T-helper 2 cell treated with Interferon-gamma antibody and Interleukin-4, amounts not matched to agents 100 ng/mL and 5 ng/mL, for 36 hours (primary cell): ENCODE data around the gene PRG3. TPM values are rescaled to one million over a fixed set of nuclear protein-coding genes. Genes with fewer than 3 reads are reported as not detected.

Experiments
- intact Hi-C: fragments of 100-400 bp; cut with micrococcal nuclease; formaldehyde crosslinking; loops from one replicate; pipeline ENCODE4 v1.15.1; 2023
- total RNA-seq: library from RNA; stranded (reverse); gene quantifications from 2 replicates; pipeline ENCODE4 v1.2.3, GENCODE V29; 2022

The PRG3 gene, protein sequence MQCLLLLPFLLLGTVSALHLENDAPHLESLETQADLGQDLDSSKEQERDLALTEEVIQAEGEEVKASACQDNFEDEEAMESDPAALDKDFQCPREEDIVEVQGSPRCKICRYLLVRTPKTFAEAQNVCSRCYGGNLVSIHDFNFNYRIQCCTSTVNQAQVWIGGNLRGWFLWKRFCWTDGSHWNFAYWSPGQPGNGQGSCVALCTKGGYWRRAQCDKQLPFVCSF
- total RNA-seq: not detected in 2 replicates

GRCh38 chr11:57380975-57381374 lies at the start of gene PRG3:
PRG3 (minus strand) TSS chr11:57381150; CDS start chr11:57380708, 442 bp downstream.
- intact Hi-C loops: no loop called here

DNA sequence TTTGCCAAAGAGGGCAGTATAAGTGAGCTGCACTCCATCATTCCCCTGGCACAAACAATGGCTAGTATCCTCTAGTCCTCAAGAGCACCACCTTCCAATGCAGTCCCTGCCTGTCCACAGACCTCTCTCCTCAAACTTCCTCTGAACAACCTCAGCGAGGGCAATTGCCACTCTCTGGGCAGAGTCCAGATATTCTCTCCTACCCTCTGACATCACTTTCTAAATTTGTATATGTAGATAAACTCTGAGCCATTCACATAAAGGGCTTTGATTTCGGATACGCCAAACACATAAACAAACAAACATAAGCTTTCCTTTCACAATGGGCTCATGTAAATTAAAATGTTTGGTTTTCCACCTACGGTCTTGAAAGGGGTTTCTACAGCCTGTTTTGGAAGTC lies 49.0 kb upstream of the PRG3 start:
- intact Hi-C loops: loop anchor here (5.0 kb wide), 1 partner anchor 1147 kb away; the partner anchor contains the start of genes LPXN and ZFP91

- intact Hi-C loops: loop anchor here (5.0 kb wide), 1 partner anchor 1149 kb away; the partner anchor contains the start of genes LPXN and ZFP91
Measured at GRCh38 chr11:57428643-57429042, 47.7 kb upstream of the PRG3 start.

DNA sequence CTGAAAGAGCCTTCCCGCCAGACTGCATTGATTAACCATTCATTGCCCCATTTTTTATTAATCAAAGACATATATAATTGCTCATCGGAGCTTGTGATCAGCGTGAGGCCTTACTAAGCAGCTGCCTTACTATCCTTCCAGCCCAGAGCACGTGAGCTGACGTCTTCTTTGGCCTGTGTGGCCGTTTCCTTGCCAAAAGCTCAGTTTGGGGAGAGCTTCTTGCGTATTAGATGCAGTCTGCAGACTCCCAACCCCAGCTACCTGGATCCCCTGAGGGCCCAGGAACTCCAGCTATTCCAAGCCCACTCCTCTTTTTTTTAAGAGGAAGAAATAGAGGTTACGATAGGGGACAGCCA lies 46.8 kb upstream of the PRG3 start:
- intact Hi-C loops: loop anchor here (1.0 to 5.0 kb wide), 3 partner anchors 32 to 1150 kb away; partner anchors contain the start of genes LPXN, TIMM10 and ZFP91

DNA sequence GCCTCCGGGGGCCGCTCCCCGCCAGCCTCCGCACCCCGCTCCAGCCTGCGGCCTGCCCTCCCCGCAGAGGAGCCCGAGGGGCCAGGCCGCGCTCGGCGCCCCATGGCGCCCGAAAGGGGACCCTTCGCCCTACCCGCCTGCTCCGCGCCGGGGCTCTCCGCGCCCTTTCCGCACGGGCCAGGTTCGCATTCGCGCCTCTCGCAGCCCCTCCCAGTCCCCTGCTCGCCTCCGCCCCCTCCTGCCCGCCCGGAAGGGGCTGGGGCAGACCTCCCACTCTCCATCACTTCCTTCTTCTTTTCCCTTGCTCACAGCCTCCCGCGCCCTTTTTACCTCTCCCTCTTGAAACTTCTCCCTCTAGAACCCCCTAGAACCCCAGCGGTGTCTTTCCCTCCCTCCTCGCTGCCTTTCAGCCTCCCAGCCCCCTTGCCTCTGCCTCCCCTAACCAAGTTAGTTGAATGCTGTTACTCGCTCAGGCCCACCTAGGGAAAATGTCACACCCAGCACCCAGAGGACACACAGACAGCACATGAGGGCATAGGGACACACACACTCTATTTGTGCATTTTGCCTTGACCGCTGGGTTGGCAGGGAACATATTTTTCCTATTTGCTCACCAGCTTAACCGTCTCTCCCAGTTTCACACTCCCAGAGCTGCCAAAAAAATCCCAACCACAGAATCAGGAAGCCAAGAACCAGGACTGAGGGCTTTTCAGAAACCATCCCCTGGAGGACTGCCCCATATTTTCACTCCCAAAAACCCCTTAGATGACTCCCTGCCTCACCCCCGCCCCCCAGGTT lies 46.2 kb upstream of the PRG3 start, which contains the start of gene SLC43A3:
SLC43A3 (minus strand) TSS at position 193 of the 798 bp plus-strand sequence. CDS start 949 bp downstream, outside the sequence.
- intact Hi-C loops: loop anchor here (1.0 to 5.0 kb wide), 4 partner anchors 32 to 1150 kb away; partner anchors contain the start of genes LPXN, MED19, TIMM10 and TMX2

DNA sequence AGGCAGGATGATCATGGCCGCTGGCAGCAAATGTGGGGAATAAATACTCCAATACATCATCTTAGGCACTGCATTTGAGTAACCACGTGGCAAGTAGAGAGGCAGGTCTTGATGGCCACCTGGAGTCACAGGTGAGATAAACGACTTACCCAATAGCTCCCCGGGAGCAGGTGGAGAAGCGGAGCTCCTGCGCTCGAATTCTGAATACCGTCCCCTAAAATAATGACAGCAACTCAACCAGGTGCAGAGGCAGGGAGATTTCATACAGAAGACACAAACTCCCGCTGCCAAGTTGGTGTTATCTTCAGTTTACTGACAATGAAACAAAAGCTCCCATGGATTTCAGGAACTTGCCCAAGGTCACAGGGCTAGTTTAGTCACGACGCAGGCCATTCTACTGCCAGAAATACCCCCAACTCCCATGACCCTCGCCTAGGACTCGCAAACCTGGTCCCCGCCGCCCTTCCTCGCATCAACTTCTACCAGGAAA lies 45.5 kb upstream of the PRG3 start:
- intact Hi-C loops: loop anchor here (1.0 to 5.0 kb wide), 2 partner anchors 286 to 1151 kb away; partner anchors contain the start of genes LPXN, MED19, TMX2 and ZFP91

GRCh38 chr11:57425565-57426438 lies 44.9 kb upstream of the PRG3 start:
- intact Hi-C loops: loop anchor here (1.0 to 5.0 kb wide), 5 partner anchors 91 to 1151 kb away; partner anchors contain the start of genes LPXN, MED19, SSRP1 and TMX2

GRCh38 chr11:57424792-57425564 lies 44.0 kb upstream of the PRG3 start:
- intact Hi-C loops: loop anchor here (1.0 to 5.0 kb wide), 4 partner anchors 90 to 1152 kb away; partner anchors contain the start of genes LPXN, SSRP1, UBE2L6 and ZFP91

DNA sequence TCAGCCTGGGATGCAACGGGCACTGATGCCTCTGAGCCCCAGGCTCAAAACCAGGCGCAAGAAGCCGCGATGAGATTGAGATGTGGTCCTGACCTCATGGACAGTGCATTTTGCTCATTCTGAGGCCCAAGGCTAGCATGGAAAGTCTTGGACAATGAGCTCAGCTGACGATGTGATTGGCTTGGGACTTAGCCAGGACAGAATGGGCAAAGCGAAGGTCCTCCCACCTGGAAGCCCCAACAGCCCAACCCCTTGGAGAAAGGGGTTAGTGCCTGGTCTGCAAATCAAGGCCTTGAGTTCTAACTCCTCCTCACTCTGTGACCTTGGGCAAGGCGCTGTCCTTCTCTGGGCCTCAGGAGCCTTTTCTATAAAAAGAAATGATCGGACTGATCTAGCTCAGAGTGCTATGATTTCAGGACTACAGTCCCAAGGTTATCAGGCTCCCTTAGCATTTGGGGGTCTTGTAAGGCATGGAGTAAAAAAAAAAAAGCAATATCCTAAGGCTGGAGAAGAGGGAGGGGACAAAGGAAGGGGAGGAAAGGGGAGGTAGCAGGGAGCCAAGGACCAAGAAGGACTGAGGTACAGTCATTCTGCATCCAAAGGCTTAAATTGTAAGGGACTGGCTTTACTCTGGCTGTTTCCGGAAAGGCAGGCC lies 43.3 kb upstream of the PRG3 start:
- intact Hi-C loops: loop anchor here (2.0 kb wide), 2 partner anchors 89 to 143 kb away; partner anchors contain the start of genes SSRP1 and UBE2L6

DNA sequence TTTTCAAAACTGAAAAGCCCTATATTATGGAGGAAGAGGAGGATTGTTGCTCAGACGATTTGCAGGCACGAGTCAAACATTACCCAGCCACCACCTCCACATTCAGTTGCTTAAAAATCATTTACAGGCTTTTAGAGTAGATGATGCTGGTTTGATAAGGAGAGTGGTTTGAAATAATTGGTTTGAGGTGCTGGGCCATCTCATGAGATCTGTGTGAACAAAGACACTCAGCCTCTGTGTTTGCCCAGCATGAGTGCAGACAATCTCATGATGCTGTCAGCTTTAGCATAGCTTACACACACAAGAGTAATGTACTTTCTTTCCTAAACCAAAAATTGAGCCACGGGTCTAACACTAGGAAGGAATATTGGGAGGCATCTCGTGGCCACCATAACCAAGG lies 41.7 kb upstream of the PRG3 start:
- intact Hi-C loops: no loop called here

GRCh38 chr11:57421805-57422204 lies 40.9 kb upstream of the PRG3 start:
- intact Hi-C loops: no loop called here

DNA sequence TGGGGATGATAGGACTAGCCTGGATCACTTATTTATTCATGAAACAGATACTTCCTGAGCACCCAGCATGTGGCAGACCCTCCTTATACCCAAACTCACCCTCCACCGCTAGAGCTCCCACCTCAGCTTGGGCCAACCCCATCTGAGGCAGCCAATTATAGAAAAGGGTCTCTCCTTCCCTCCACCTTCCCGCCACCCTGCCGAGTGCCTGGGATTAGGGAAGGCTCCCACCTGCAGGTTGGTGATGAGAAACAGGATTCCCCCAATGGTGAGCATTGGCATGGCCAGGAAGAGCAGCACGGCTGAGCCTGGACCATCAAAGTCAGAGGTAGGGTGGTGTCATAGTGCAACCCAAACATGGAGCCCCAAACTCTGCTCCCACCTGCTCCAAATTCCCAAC lies 40.1 kb upstream of the PRG3 start:
- intact Hi-C loops: no loop called here

DNA sequence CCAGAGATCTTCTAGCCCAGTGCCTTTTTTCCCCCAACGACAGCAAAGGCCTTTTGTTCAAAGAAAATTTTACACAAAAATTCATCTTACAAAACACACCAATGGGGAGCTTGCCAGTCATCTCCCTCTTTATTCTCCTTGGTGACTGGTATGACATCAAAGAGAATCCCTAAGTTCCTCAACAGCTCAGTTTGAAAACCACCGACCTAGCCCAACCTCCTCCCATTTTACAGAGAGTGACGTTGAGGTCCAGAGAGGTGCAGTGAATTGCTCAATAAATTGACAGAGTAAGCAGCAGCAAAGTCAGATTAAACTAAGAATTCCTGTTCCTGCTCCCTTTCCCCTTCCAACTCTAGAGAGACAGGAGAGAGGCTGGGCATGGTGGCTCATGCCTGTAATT lies 38.2 kb upstream of the PRG3 start:
- intact Hi-C loops: no loop called here

DNA sequence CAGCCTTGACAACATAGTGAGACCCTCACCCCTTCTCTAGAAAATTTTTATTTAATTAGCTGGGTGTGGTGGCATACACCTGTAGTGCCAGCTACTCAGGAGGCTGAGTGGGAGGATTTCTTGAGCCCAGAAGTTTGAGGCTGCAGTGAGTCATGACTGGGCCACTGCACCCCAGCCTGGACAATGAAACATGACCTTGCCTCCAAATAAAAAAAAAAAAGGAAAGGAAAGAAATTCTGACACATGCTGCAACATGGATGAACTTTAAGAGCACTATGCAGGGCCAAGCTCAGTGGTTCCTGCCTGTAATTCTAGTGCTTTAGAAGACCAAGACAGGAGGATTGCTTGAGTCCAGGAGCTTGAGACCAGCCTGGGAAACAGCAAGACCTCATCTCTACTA lies 37.2 kb upstream of the PRG3 start:
- intact Hi-C loops: no loop called here

DNA sequence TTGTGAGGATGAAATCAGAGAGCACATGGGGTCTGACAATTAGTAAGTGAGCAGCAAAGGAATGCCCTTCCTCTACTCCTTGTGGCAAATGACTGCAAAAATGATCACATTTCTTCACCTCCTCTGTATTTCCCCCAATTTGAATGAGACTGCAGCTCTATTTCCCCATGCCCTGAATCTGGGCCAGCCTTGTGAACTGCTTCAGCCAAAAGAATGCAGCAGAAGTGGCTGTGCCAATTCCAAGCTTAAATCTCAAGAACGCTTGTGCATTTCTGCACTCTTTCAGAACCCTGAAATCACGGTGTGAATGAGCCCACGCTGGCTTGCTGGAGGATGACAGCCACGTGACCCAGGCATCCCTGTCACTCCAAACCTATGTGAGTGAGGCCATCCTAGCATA lies 36.1 kb upstream of the PRG3 start:
- intact Hi-C loops: no loop called here

DNA sequence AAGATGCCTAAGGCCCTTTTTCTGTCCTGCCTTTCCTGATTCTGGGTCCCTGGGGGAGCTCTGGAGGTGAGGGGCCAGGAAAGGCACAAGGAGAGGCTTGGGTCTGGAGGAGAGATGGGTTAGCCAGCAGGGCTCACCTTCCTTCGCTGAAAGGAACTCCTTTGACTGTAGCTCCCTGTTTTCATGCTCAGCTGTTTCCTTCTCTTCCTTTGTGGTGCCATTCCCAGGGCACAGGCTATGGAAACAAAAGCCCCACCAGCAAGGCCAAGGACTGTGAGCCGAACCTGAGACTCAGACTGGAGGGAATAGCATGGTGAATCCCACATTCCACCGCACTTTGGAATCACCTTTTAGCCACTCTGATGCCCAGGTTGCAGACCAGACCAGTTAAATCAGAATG lies 35.5 kb upstream of the PRG3 start:
- intact Hi-C loops: no loop called here

- intact Hi-C loops: no loop called here
Measured at GRCh38 chr11:57414612-57415212, 33.8 kb upstream of the PRG3 start.

- intact Hi-C loops: no loop called here
Measured at GRCh38 chr11:57413681-57414080, 32.7 kb upstream of the PRG3 start.

- intact Hi-C loops: no loop called here
Measured at GRCh38 chr11:57410287-57410686, 29.3 kb upstream of the PRG3 start.
